AG08396 (cell line): ENCODE data around the gene SLC1A4.
"Not testable (repeated sequence)": the region's sequence is repeated elsewhere in the genome, so short reads cannot be mapped to it uniquely, and the experiment has no call there.

Source experiments
- DNase-seq: peaks from one replicate; pipeline ENCODE4 v3.0.0; 2012; ENCODE audit warnings: low spot score, mixed read lengths

SLC1A4 gene

GRCh38 chr2:65026704-65027464, 37.7 kb downstream of the SLC1A4 start:
- DNase-seq = no peak

DNA sequence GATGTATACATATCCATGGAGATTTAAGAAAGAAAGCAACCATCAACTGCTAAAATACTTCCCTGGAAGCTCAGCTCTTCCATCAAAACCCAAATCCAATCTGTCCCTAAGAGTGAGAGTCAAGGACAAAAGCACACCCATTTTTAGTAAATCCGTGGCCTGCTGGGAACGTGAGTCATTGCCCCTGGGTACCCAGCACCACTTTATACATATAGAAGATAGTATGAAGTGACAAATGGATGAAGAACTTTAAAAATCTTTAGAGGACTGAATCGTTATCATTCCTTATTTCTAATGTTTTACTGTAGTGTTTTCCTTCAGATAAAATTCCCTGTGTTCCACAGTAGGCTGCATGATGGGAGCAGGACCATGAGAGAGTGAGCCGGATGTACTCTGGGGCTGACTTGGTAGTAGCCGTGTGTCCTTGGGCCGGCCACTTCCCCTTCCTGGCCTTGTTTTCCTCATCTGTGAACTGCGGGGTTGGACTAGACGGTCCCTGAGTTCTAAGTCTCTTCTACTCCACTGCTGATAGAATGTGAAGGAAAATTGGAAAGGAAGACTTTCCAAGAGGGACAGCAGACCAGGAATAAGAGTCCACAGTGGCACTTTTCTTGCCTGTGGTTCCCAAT, 38.5 kb downstream of the SLC1A4 start:
- DNase-seq = no peak

- DNase-seq = no peak
Measured at GRCh38 chr2:65030476-65031332, 41.5 kb downstream of the SLC1A4 start.

DNA sequence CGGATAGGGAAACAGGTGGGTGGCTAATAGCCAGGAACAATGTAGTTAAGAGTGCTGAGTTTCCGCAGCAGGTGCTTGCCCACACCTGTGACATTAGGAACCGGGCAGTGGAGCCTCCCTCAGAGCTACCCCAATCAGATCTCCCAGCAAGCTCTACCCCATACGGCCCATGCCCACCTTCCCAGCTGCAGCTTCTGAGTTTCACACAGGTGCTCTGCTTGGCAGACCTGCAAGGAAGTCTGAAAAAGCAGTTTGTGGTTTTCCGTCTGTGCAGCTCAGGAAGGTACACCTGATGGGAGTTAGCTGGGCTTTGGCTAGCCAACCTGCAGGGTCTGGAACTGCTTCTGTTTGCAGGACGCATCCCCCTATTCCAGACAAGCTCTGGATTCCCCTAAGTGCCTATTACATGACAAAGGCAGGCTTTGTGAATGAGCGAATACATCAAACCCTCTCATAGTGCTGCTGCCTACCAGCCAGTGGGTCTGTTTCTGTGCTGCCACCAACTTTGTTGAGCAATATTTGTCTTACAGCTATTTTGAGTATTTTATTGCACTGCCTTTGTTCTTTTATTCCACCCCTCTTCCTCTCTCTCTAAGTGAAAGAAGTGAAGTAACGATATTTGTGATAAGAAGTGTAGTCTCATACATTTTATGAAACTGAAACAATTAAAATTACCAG, 42.3 kb downstream of the SLC1A4 start:
- no peak for DNase-seq

GRCh38 chr2:65032019-65032975, 43.1 kb downstream of the SLC1A4 start:
- DNase-seq = no peak

GRCh38 chr2:65033178-65033577, 44.0 kb downstream of the SLC1A4 start:
- DNase-seq = no peak

DNA sequence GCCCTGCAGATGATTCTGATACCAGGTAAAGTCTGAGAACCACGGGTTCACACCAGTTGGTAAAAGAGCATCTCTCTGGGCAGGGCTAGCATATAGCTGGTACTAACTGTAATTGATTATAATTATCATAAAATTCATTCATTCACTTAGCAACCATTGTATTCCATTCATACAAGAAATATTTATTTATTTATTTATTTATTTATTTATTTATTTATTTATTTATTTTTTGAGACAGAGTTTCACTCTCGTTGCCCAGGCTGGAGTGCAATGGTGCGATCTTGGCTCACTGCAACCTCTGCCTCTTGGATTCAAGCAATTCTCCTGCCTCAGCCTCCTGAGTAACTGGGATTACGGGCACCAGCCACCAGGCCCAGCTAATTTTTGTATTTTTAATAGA, 44.5 kb downstream of the SLC1A4 start:
- not testable (repeated sequence) for DNase-seq

DNA sequence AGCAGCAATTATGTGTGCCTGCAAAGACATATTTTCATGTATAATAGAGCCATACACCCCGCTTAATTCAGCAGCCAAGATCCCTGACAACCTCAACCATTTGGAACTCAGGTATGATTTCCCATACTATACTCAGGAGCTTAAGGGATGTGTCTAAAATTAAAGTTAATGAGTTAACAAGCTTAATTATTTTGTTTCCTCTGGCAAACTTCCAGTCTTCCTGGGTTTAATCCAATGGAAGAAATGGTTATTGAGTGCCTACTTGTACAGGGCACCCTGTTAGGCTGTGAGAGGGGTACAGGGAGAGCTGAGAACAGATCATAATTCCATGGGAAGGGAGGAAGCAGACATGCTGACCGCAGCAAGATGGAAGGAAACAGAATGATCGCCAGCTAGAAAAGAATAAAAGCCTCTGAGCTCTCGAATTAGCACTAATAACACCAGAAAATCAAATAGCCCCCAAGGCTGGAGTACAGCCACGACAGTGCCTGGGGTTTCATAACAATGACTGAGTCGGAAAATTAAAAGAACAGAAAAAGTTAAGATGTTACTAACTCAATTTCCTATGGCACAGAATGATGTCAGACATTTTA, 46.2 kb downstream of the SLC1A4 start:
- DNase-seq = no peak

GRCh38 chr2:65037178-65037577, 48.0 kb downstream of the SLC1A4 start:
- no peak for DNase-seq

- DNase-seq = no peak
Measured at GRCh38 chr2:65039640-65040039, 50.4 kb downstream of the SLC1A4 start.

GRCh38 chr2:65040400-65041261, 51.4 kb downstream of the SLC1A4 start:
- peak; percentile 86 for DNase-seq

DNA sequence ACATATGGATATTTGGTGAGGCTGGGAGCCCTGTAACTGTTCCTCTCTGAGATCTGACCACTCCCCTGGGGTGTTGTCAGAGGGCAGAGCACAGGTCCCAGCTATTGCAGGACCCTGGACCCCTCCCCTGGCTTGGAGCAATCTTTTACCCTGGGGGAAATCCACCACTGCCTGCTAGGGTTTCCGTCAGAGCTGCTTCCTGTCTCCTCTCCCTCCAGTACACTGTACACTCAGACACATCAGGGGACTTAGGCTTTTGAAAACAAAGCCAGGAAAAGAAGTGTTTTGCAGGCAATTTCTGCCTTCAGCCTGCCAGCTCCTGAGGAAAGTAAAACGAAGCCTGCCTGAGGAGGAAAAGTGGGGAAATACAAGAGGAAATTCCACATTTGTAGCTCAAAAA, 53.8 kb downstream of the SLC1A4 start:
- no peak for DNase-seq

DNA sequence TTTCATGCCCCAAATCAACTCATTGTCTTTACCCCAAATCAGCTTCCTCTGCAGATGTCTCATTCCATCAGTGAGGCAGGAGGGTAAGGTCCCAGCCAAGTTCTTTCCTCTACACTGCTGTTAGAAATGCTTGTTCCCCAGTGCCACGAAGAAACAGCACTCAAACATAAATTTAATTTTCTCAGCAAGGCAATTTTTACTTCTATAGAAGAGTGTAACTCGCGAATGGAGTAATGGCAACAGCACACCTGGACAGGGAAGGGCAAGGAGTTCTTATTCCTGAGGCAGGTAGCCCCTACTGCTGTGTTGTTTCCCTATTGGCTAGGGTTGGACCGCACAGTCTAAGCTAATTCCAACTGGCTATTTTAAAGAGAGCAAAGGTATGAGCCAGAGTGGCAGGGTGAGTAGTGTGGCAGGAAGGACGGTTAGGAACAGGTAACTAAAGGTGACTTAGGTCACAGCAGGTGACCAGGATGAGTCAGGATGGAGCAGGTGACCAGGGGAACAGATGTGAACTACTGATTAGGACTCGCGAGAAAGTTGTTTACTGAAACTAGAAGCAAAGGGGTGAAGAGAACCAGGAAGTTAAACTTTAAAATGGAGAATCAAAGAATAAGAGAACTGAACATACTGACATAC, 55.0 kb downstream of the SLC1A4 start:
- no peak for DNase-seq

- no peak for DNase-seq
Measured at GRCh38 chr2:65045651-65046050, 56.5 kb downstream of the SLC1A4 start.

- DNase-seq = no peak
Measured at GRCh38 chr2:65046633-65047407, 57.6 kb downstream of the SLC1A4 start.

GRCh38 chr2:65049010-65049639, 59.9 kb downstream of the SLC1A4 start:
- DNase-seq = no peak

GRCh38 chr2:65050931-65051330, 61.7 kb downstream of the SLC1A4 start:
- no peak for DNase-seq

DNA sequence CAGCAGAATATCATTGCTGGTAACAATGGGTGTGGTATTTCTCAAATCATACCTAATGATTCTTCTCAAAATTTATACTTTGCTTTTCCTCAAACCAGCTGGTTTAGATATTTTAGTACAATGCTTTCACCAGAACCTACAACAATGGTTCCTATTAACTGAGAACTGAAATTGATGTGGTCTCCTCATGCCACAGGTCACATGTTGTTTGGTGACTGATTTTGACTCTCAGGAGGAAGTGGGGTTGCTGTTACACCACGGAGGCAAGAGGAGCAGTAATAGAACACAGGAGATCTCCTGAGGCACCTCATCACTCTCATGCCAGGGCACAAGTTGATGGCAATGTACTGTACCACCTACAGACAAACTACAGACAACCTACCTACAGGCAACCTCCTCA, 64.0 kb downstream of the SLC1A4 start:
- no peak for DNase-seq
